ENCODE results near the gene SPRR2B.
"Not testable (repeated sequence)": the region's sequence is repeated elsewhere in the genome, so short reads cannot be mapped to it uniquely, and the experiment has no call there.

SPRR2B gene

DNA sequence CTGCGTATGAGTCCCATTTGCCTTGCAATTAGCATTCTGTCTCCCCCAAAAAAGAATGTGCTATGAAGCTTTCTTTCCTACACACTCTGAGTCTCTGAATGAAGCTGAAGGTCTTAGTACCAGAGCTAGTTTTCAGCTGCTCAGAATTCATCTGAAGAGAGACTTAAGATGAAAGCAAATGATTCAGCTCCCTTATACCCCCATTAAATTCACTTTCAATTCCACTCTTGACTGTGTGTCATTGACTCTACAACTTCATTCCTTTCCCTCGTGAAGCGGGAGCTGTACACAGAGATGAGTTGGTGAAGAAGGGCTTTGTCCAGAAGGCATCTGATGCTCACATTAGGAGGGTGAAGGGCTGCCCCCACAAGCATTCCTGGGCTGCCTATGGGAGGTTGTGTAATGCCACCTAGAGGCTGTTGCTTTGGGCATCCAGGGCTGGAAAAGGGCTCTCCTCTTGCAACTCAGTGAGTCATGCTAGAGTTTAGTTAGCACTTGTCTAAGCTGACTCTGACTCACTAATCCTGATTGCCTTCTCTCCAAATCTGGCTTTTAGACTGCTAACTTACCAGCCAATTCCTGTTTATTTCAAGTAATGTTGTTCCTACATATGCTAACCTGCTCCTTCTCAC is 38.6 kb downstream of the SPRR2B start:
- no peak for DNase-seq

- no peak for DNase-seq
These were observed 39.3 kb downstream of the SPRR2B start for GRCh38 chr1:153032073-153032472.

GRCh38 chr1:153030895-153031294 is 40.5 kb downstream of the SPRR2B start, which contains the start of gene SPRR1B:
Gene SPRR1B, plus strand, starts transcription at chr1:153031203. Its CDS starts 1,143 bp downstream, at chr1:153032346.
- no peak for DNase-seq

- DNase-seq, result no peak
These were observed 42.6 kb downstream of the SPRR2B start for GRCh38 chr1:153028766-153029165.

GRCh38 chr1:153025797-153026196 is 45.6 kb downstream of the SPRR2B start:
- no peak for DNase-seq

DNA sequence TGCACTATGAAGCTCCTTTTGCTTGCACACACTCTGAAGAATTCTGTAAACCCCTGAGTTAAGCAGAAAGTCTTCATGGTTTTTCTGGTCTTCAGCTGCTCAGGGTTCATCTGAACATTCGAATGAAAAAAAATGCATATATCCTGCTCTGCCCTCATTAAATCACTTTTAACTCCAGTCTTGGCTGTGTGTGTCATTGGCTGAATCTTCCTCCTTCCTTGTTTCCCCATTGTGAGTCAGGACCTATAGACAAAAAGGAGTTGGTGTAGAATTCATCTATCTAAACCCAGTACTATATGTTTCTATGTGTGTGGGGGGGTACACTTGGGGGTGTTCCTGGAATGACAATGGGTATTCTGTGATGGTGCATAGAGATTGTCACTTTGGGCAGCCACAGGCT is 47.0 kb downstream of the SPRR2B start:
- no peak for DNase-seq

- no peak for DNase-seq
These were observed 48.3 kb downstream of the SPRR2B start for GRCh38 chr1:153023109-153023508.

DNA sequence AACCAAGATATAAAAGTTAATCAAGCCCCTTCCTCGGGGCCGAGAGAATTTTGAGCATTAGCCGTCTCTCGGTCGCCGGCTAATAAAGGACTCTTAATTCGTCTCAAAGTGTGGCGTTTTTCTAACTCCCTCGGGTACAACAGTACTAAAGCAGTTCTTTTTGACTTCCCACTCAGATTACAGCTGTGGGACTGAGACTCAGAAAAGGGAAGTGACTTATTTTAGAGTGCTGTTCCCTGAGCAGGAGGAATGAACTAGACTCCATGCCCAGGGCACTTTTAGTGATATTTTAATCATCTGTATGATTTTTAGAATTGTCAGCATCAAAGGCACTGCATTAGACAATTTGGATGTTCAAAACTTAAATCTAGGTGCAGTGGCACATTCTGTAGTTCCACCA is 49.1 kb downstream of the SPRR2B start:
- not testable (repeated sequence) for DNase-seq

DNA sequence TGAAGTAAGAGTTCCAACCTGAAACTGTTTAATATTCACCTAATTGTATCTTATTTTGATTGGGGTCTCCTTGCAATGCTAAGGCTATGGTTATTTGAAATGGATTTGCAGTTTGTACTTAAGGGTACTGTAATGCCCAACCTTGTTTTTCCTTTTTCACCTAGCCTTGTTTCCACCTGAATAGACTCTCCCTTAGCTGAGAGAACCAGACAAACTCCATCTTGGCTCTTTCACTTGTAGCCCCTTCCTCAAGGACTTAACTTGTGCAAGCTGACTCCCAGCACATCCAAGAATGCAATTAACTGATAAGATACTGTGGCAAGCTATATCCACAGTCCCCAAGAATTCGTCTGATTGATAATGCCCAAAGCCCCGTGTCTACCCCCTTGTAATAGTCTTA is 49.6 kb downstream of the SPRR2B start:
- DNase-seq, result not testable (repeated sequence)
